ENCODE results near the gene PTPN4. TPM values are rescaled to one million over a fixed set of nuclear protein-coding genes. Genes with fewer than 3 reads are reported as not detected.

Gene PTPN4
- total RNA-seq, 4 donors from 2014 or later = 23.3 to 45.4 (median 39.1) TPM

DNA sequence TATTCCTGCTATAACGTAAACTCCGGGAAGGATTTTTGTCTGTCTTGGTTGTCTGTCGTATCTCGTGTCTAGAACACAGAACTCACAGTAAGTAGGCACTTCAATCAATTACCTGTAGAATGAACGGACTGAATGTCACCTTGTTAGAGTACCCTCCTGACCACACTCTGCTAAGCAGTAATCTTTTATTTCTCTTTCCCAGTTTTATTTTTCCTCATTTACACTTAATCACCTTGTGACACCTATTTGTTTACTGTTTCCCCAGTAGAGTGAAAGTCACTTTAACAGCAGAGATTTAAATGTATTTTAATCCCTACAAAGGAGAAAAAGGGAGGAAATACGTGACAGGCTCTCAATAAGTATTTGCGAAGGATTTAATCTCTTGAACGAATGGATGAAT, 252.6 kb downstream of the PTPN4 start:
- TF ChIP-seq, protein P1, sequence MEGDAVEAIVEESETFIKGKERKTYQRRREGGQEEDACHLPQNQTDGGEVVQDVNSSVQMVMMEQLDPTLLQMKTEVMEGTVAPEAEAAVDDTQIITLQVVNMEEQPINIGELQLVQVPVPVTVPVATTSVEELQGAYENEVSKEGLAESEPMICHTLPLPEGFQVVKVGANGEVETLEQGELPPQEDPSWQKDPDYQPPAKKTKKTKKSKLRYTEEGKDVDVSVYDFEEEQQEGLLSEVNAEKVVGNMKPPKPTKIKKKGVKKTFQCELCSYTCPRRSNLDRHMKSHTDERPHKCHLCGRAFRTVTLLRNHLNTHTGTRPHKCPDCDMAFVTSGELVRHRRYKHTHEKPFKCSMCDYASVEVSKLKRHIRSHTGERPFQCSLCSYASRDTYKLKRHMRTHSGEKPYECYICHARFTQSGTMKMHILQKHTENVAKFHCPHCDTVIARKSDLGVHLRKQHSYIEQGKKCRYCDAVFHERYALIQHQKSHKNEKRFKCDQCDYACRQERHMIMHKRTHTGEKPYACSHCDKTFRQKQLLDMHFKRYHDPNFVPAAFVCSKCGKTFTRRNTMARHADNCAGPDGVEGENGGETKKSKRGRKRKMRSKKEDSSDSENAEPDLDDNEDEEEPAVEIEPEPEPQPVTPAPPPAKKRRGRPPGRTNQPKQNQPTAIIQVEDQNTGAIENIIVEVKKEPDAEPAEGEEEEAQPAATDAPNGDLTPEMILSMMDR (IDR thresholded peaks at IDR 0.05; ENCODE audit: low read depth) = no peak

DNA sequence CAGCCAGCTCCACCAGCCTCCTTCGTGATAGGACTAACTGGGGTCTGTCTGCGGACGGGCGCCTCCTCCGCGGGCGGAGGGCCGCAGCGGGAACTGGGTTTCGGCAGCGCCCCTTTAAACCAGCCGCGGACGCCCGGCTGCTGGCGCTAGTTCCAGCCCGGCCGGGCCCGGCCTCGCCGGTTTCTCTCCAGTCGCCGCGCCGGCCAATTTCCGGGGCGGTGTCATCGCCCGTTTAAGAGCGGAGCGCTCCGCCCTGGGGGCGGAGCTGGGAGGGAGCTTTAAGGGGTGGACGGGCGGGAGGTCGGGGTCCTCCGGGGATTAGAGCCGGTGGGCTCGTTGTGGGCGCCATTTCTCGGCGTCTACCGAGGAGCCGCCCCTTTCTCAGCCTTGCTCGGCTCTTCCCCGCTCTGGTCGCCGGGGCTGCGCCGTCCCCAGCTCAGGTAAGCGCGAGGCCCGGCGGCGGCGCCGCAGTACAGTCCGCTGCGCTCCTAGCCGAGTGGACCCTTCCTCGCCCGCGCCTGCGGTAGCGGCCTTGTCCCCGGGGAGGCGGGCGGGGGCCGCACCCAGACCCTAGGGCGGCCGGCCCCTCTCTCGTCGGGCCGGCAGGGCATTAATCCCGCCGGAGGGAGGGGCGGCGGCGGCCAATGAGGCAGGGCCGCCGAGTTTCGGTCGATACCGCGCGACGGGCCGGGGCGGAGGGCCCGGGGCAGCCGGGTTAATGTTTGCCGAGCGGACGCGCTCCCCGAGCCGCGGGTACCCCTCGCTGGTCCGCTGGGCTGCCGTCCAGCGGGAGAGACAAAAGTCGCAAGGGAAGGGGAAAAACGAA, 253.3 kb downstream of the PTPN4 start, which contains the start of gene EPB41L5:
TSS of gene EPB41L5 (plus strand) at position 307 of the 826 bp plus-strand sequence. CDS start 6,008 bp downstream, outside the sequence.
- TF ChIP-seq, protein P1 (IDR thresholded peaks at IDR 0.05; ENCODE audit: low read depth) = no peak

DNA sequence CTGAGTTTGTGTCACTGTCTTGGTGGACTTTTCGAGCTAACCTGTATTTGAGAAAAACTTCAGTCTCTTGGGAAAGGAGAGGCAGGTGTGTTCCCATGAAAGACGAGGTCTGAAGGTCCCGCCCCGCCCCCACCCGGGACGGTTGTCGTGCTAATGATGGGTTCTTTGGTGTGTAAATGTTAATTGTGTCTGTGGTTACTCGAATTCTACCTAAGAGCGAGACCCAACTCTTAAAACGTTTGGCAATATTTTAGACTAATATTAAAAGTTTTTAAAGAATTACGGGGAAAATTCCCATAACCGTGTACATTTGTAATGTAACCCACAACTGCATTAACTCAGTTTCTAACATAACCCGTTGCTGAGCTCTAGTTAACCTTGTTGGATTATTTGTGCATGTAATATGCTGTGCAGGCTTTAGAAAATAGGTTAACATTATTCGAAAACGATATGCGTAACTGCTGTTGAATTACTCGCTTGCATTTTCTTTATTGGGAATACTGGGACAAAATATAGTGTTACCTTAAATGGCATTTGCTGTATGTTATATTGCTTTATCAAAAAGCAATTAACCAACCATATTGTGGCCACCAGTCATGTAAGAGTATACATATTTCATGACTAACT, 254.0 kb downstream of the PTPN4 start:
- TF ChIP-seq, protein P1 (IDR thresholded peaks at IDR 0.05; ENCODE audit: low read depth) = no peak

DNA sequence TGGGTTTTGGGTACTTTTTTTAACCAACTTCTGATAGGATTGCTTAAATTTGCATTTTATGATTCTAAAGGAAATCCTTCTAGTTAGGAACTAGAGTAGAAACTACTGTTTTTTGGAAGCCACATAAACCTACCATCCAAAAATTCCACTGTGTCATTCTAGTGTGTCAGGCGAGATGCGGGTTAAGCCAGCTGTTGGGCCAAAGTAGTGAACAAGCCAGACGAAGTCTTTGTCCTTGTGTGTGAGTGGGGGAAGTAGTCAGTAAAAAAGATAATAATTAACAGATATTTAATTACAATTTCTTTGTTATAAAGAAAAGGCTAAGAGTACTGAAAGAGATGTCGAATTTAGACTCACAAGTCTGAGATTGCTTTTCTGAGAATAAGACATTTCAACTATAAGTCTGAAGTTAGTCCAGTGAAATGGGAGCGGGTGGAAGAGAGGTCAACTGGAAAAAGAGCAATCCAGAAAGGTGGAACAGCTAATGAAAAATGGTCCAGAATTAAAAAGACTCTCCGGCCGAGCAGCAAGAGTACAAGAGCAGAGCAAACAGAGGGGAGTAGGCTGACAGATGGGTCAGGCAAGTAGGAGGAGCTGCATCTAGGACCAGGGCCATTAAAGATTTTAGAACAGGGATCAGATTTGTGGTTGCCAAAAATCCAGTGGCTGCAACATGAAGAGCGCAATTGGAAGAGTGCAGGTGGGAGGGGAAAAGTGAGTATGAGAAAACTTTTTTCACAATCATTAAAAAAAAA, 254.7 kb downstream of the PTPN4 start:
- TF ChIP-seq, protein P1 (IDR thresholded peaks at IDR 0.05; ENCODE audit: low read depth) = no peak

DNA sequence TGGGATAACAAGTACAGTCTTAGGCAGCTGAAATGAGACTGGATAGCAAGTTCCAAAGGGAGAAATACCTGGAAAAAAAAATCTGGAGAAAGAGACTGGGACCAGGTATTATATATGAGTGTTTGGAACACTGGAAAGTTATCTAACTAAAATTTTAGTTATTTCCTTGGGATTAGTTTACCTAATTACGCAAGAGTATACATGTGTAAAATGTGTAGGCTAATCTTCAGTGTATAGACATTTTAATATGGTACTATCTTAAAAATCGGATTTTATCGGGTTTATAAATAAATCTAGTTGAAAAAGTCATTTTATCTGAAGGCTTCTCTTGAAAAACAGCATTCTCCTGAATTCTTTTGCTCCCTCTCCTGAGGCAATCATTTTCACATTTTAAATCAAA, 257.1 kb downstream of the PTPN4 start:
- TF ChIP-seq, protein P1 (IDR thresholded peaks at IDR 0.05; ENCODE audit: low read depth) = no peak

DNA sequence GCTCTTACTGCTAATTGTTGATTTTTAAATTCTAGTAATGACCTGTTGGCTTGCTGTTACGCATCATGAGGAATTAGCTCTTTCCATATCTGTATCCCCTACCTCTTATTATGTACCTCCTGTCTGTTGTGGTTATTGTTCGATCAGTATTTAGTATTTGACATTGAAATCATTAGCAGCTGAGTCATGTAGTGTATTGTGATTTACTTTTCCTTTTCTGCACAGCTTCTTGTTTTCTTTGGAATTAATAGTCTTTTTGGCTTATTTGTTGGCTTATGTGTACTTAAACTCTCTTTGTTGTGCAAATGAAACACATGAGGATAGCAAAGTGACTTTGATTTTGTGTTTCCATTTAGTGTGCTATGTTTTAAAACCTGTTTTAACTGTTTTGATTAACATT, 257.5 kb downstream of the PTPN4 start:
- TF ChIP-seq, protein P1 (IDR thresholded peaks at IDR 0.05; ENCODE audit: low read depth) = no peak

DNA sequence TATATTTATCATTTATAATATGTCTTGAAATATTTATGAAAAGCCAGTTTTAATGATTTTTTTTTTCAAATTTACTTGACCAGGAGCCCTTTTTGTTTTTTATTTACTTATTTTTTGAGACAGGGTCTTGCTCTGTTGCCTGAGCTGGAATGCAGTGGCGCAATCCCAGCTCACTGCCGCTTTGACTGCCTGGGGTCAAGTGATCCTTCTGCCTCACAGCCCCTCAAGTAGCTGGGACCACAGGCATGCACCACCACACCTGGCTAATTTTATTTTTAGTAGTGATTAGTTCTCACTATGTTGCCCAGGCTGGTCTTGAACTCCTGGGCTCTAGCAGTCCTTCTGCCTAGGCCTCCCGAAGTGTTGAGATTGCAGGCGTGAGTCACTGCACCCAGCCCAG, 258.8 kb downstream of the PTPN4 start:
- TF ChIP-seq, protein P1 (IDR thresholded peaks at IDR 0.05; ENCODE audit: low read depth) = no peak

Measured in subcutaneous adipose tissue (tissue), 4 donors.